ENCODE measurements around the gene PINK1.
"Not testable (repeated sequence)": the region's sequence is repeated elsewhere in the genome, so short reads cannot be mapped to it uniquely, and the experiment has no call there.

PINK1 gene

GRCh38 chr1:20602851-20603450 lies 30.3 kb upstream of the PINK1 start:
- H3K4me1 Mint-ChIP-seq: no peaks in the 10 kb centered on the region
- no peaks in the 10 kb centered on the region for H3K36me3 Mint-ChIP-seq (ENCODE audit: low read depth)
- H3K9me3 Mint-ChIP-seq: no peaks in the 10 kb centered on the region
- no peak for DNase-seq
- H3K27ac Mint-ChIP-seq: no peak overlapping the region
- ATAC-seq: no peak
- peaks cover 10% of the 10 kb centered on the region for H3K27me3 Mint-ChIP-seq
- no peak overlapping the region for H3K4me3 Mint-ChIP-seq

DNA sequence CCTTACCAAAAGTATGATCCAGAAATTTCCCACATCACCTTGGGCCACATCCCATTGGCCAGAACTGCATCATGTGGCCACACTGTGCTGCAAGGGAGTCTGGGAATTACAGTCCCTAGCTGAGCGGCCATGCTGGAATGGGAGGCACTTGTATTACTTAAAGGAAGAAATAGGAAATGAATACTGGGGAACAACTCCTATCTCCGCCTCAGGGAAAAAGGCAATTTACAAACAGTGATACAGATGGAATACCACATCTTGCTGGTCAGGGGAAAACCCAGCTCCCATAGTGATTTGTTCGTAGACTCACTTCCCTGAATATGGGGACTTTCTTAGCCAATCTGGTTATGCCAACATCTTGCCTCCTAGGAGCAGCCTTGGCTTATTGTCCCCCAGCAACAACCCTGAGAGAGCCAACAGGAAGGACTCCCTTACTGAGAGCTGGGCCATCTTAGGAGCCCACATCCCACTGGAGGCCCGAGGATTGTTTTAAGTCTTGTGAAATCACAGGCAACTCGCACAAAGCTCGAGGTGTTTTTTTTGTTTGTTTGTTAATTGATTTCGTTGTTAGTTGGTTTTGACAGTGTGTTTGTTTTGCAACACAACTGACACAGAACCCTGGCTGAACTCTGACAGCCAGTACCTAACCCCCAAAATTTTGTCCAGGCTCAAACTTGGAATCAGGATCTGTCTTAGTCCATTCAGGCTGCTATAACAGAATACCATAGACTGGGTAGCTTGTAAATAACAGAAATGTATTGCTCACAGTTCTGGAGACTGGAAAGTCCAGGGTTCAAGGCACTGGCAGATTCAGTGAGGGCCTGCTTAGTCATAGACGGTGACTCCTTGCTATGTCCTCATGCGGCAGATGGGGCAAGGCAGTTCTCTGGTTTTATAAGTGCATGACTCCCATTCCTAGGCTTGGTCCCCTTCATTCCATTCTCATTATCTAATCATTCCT lies 29.5 kb upstream of the PINK1 start:
- Mint-ChIP-seq H3K27ac (no peak overlapping the region), H3K4me3 (no peak overlapping the region), H3K9me3 (no peaks in the 10 kb centered on the region), H3K36me3 (ENCODE audit: low read depth) (no peaks in the 10 kb centered on the region), H3K4me1 (no peaks in the 10 kb centered on the region), H3K27me3 (peaks cover 10% of the 10 kb centered on the region)
- no peak for DNase-seq
- no peak for ATAC-seq

DNA sequence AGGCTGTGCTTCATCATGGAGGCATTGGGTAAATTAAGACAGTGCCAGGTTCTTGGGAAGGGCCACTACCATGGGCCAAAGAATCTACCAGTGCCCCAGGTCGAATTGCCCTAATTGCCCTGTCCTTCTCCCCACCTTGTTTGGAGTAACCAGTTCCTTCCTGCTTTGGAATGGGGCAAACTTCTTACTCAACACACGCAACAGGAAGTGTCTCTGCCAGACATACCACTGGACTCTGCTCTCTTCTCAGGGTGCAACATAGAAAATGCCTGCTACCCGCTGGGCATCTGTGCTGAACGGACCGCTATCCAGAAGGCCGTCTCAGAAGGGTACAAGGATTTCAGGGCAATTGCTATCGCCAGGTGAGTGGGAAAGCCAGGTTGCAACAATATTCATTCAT lies 28.6 kb upstream of the PINK1 start:
- no peak for DNase-seq
- Mint-ChIP-seq H3K4me3 (no peak overlapping the region), H3K27ac (no peak overlapping the region), H3K36me3 (ENCODE audit: low read depth) (no peaks in the 10 kb centered on the region), H3K27me3 (peaks cover 10% of the 10 kb centered on the region), H3K9me3 (no peaks in the 10 kb centered on the region), H3K4me1 (no peaks in the 10 kb centered on the region)
- no peak for ATAC-seq

DNA sequence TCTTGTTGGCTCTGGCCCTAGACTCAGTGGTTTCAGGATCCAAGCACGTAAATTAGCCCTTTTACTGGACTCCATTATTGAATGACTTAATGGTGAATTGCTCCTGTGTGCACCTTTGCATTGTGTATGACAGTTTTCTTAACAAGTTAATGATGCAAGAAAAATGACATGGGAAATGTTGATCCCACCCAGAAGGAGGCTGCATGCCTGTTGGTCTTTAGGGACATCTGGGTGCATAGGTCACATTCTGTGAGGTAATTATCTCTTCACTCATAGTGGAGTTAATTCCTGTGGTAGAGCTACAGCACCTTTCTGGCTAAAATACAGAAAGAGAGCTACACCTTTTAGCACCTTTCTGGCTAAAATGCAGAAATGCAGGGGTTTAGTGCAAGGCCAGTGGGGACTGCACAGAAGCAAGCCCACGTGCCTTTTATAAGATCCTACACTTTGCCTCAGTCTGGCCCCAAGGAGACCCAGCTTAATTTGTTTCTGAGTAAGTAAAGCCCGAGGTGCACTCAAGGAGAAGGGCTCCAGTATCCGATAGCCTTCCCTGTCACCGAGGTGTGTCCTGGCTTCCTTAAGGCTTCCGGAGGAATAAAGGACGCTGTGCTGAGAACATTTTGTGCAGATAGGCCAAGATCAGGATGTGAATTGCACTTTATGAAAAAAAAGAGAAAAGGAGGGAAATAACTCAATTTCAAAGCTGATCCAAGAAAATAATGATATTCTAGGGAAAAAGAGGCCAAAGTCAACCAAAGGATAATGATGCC lies 26.3 kb upstream of the PINK1 start:
- DNase-seq; ATAC-seq; H3K27me3 Mint-ChIP-seq; H3K36me3 Mint-ChIP-seq (ENCODE audit: low read depth); H3K9me3 Mint-ChIP-seq; H3K27ac Mint-ChIP-seq; H3K4me1 Mint-ChIP-seq; H3K4me3 Mint-ChIP-seq: not testable (repeated sequence)

DNA sequence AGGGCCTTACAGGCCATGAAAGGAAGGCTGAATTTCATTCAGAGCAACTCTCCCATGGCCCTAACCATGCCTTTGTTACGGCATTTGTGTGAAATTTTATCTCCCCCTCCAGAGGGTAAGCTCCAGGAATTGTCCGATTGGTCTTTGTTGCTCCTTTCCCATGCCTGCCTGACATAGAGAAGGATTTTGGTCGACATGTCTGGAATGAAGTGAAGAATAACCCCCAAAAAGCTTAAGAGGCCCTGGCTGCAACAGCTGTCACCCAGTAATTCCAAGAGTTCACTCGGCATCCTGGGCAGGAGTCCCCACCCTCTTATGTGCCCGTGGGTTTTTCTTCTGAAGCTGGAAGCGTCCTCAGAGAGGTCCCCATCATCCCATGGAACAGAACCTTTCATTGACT lies 23.7 kb upstream of the PINK1 start:
- ATAC-seq (no peak), DNase-seq (no peak)
- H3K4me3 Mint-ChIP-seq: no peak overlapping the region
- no peak overlapping the region for H3K27ac Mint-ChIP-seq
- H3K27me3 Mint-ChIP-seq: peaks cover 7% of the 10 kb centered on the region
- no peaks in the 10 kb centered on the region for H3K4me1 Mint-ChIP-seq
- H3K36me3 Mint-ChIP-seq (ENCODE audit: low read depth): no peaks in the 10 kb centered on the region
- H3K9me3 Mint-ChIP-seq: no peaks in the 10 kb centered on the region

GRCh38 chr1:20610970-20611369 lies 22.3 kb upstream of the PINK1 start:
- no peak for ATAC-seq
- H3K4me1 Mint-ChIP-seq: no peaks in the 10 kb centered on the region

DNA sequence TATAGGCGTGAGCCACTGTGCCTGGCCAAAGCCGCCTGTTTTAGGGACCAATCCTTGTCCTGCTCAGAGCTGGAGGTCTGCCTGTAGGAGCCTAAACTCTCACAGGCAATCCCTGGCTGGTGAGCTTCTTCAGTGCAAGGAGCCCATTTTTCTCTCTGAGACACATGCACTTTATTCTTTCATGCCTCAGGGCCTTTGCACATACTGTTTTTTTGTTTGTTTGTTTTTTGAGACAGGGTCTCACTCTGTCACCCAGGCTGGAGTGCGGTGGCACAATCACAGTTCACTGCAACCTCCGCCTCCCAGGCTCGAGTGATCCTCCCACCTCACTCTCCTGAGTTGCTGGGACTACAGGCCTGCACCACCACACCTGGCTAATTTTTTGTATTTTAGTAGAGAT lies 21.6 kb upstream of the PINK1 start:
- H3K36me3 Mint-ChIP-seq (ENCODE audit: low read depth): no peaks in the 10 kb centered on the region
- H3K27ac Mint-ChIP-seq: no peak overlapping the region
- H3K4me3 Mint-ChIP-seq: no peak overlapping the region
- H3K9me3 Mint-ChIP-seq: no peaks in the 10 kb centered on the region
- peaks cover 8% of the 10 kb centered on the region for H3K27me3 Mint-ChIP-seq
- DNase-seq: no peak
- ATAC-seq: no peak
- peaks cover 3% of the 10 kb centered on the region for H3K4me1 Mint-ChIP-seq

More at GRCh38 chr1:20610970-20611369, 22.3 kb upstream of the PINK1 start:
- DNase-seq: no peak
- Mint-ChIP-seq H3K36me3 (ENCODE audit: low read depth) (no peaks in the 10 kb centered on the region), H3K27me3 (peaks cover 5% of the 10 kb centered on the region), H3K27ac (no peak overlapping the region), H3K4me3 (no peak overlapping the region), H3K9me3 (no peaks in the 10 kb centered on the region)

GRCh38 chr1:20612221-20612746 lies 21.0 kb upstream of the PINK1 start:
- no peak overlapping the region for H3K27ac Mint-ChIP-seq
- ATAC-seq (no peak), DNase-seq (no peak)
- H3K9me3 Mint-ChIP-seq: no peaks in the 10 kb centered on the region
- peaks cover 5% of the 10 kb centered on the region for H3K4me1 Mint-ChIP-seq
- peaks cover 6% of the 10 kb centered on the region for H3K27me3 Mint-ChIP-seq
- H3K4me3 Mint-ChIP-seq: no peak overlapping the region
- no peaks in the 10 kb centered on the region for H3K36me3 Mint-ChIP-seq (ENCODE audit: low read depth)

DNA sequence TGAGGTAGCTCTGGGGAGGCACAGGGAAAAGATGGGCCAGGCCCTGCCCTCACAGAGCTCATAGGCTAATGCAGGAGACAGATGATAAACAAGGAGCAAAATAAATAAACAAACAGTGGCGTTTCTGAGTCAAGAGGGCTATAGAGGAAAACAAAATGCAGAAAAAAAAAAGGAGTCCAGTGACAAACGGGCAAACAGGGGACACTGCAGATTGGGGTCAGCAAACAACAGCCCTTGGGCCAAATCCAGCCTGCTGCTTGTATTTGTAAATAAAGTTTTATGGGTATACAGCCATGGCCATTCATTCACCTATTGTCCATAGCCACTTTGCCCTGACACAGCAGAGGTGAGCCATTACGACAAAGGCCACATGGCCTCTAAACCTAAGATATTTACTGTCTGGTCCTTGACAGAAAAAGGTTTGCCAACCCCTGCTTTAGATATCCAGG lies 19.1 kb upstream of the PINK1 start:
- H3K4me3 Mint-ChIP-seq: no peak overlapping the region
- DNase-seq (no peak), ATAC-seq (no peak)
- no peak overlapping the region for H3K27ac Mint-ChIP-seq
- no peaks in the 10 kb centered on the region for H3K36me3 Mint-ChIP-seq (ENCODE audit: low read depth)
- no peaks in the 10 kb centered on the region for H3K9me3 Mint-ChIP-seq
- peaks cover 3% of the 10 kb centered on the region for H3K27me3 Mint-ChIP-seq
- peaks cover 5% of the 10 kb centered on the region for H3K4me1 Mint-ChIP-seq

DNA sequence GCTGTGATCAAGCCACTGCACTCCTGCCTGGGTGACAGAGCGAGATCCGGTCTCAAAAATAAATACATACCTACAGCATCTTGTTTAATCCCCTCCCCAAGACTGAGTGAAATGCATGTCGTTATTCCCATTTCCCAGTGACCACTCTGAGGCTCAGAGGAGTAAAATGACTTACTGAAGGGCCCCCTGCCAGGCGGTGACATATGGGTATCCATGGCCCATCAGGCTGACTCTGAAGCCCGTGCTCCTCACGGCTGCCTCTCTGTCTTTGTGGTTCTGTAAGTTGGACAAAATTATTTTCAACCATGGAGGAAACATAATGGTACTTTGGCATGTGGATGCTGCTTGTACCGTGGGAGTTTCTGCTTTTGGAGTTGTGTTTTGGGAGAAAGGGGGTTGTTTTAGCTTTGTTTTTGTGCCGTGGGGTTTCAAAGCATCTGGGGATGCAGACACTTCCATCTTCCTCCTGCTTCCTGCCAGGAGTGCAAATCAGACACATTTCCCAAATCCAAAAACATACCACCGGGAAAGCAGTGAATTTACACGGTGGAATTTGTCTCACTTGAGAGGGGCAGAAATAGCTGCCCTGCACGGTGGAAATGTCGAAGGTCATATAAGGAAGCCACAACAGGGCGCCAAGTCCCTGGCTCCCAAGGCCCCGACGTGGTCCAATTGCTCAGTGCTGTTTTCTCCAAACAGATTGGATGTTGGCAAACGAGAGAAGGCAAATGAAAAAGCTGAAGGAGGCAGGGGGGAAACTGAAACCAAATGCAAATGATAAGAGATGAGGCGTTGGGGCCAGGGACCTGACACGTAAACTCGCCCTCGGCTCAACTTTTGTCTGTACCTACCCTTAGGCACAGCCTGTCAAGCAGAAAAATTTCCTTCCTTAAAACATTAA lies 17.1 kb upstream of the PINK1 start:
- Mint-ChIP-seq H3K27ac (no peak overlapping the region), H3K4me1 (peaks cover 5% of the 10 kb centered on the region), H3K4me3 (no peak overlapping the region), H3K36me3 (ENCODE audit: low read depth) (no peaks in the 10 kb centered on the region), H3K27me3 (peaks cover 3% of the 10 kb centered on the region), H3K9me3 (no peaks in the 10 kb centered on the region)
- no peak for ATAC-seq
- no peak for DNase-seq

GRCh38 chr1:20616847-20617487 lies 16.3 kb upstream of the PINK1 start:
- H3K27ac Mint-ChIP-seq: no peak overlapping the region
- ATAC-seq (no peak), DNase-seq (no peak)
- H3K4me1 Mint-ChIP-seq: peaks cover 5% of the 10 kb centered on the region
- H3K9me3 Mint-ChIP-seq: no peaks in the 10 kb centered on the region
- H3K36me3 Mint-ChIP-seq (ENCODE audit: low read depth): no peaks in the 10 kb centered on the region
- peaks cover 3% of the 10 kb centered on the region for H3K27me3 Mint-ChIP-seq
- no peak overlapping the region for H3K4me3 Mint-ChIP-seq

DNA sequence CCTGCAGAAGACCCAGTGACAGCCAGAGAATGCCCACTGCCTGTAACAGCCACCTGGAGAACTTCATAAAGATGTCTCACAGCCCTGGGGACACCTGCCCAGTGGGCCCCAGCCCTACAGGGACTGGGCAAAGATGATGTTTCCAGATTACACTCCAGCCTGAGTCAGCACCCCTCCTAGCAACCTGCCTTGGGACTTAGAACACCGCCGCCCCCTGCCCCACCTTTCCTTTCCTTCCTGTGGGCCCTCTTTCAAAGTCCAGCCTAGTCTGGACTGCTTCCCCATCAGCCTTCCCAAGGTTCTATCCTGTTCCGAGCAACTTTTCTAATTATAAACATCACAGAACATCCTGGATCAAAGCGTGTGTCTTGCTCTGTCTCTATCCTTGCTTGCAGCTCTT lies 14.7 kb upstream of the PINK1 start:
- no peak for DNase-seq
- Mint-ChIP-seq H3K4me3 (no peak overlapping the region), H3K27me3 (peaks cover 8% of the 10 kb centered on the region), H3K9me3 (no peaks in the 10 kb centered on the region), H3K27ac (no peak overlapping the region), H3K36me3 (ENCODE audit: low read depth) (no peaks in the 10 kb centered on the region), H3K4me1 (peaks cover 5% of the 10 kb centered on the region)
- ATAC-seq: no peak

DNA sequence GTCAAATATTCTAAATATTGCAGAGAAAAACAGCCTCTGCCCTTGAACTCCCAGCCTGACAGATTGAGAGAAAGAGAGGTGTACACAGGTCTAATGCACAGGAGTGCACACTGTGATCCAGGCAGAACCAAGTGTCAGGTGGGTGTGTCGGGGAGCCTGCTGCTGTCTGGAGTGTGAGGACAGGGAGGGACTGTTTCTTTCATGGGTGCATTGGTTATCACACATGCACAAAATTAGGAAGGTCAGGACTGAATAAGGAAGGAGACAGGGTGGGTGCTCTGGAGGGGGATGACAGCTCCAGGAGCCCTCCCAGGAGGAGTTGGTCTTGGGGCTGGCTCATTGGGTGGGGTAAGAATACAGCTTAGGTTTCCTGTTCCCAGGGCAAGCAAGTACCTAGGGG lies 13.3 kb upstream of the PINK1 start:
- H3K9me3 Mint-ChIP-seq: no peaks in the 10 kb centered on the region
- peaks cover 9% of the 10 kb centered on the region for H3K27me3 Mint-ChIP-seq
- no peak for ATAC-seq
- no peak overlapping the region for H3K4me3 Mint-ChIP-seq
- H3K36me3 Mint-ChIP-seq (ENCODE audit: low read depth): no peaks in the 10 kb centered on the region
- DNase-seq: no peak
- H3K27ac Mint-ChIP-seq: no peak overlapping the region
- H3K4me1 Mint-ChIP-seq: peaks cover 5% of the 10 kb centered on the region

All from activated naive CD8-positive, alpha-beta T cell treated with anti-CD3 and anti-CD28 coated beads, Interleukin-2, amount 50 U/mL, for 24 hours (primary cell).